H1 (cell line): ENCODE results near the gene GEN1. TPM values are rescaled to one million over a fixed set of nuclear protein-coding genes. Genes with fewer than 3 reads are reported as not detected.

Source experiments
- JUND ChIP-seq: IDR thresholded peaks from 2 replicates; pipeline ENCODE4 v1.6.1; 2011; ENCODE audit warnings: mild to moderate bottlenecking, improper control_type of control experiment, low read length
- RNF2 ChIP-seq: fragments of 200-900, 300-1000 bp; sonication (generic); IDR thresholded peaks from 2 replicates; pipeline ENCODE4 v1.7.1; 2016; ENCODE audit warnings: borderline replicate concordance, low read depth, mild to moderate bottlenecking, antibody characterized with exemption, low read length; ENCODE audit not compliant: poor library complexity, severe bottlenecking; ENCODE audit errors: missing control alignments
- SIN3A ChIP-seq, 2 experiments: IDR thresholded peaks in 1 of 2; conservative IDR thresholded peaks in 1 of 2; 2 replicates each; pipeline ENCODE4 v1.6.1; 2011 to 2012; ENCODE audit warnings: low read length in 2 of 2, improper control_type of control experiment in 1 of 2, low read depth in 1 of 2, mild to moderate bottlenecking in 1 of 2
- polyA plus RNA-seq, 7 experiments: library from polyadenylated mRNA; depleted of rRNA in 3 of 7; stranded (reverse) in 5 of 7; unstranded in 2 of 7; fragments of >200 nt in 5 of 7; fragments of 200-250 nt in 2 of 7; gene quantifications; 1 replicate in 5 of 7; 2 replicates in 1 of 7; 4 replicates in 1 of 7; pipeline versions ENCODE4 v1.2.1 to v1.2.3, GENCODE V29; 2011 to 2013; ENCODE audit warnings: missing spikeins in 2 of 7, mixed read lengths in 2 of 7
- total RNA-seq: library from RNA; stranded (reverse); fragmentation: NEBNext Ultra II Directional; extraction: Animal tissue kit (Norgen Biotek cat#: 25700); gene quantifications from 2 replicates; pipeline ENCODE4 v1.2.1, GENCODE V29; 2021

Gene GEN1
- total and polyA plus RNA-seq, 2 of the 8 experiments (the other 6 are each of a cell fraction or from before 2014, with no cell fraction given) = 6.9 to 19.2 TPM

GRCh38 chr2:17813742-17814473 lies 60.0 kb downstream of the GEN1 start (continued):
- TF ChIP-seq SIN3A (conservative IDR thresholded peaks at IDR 0.05 in 1 of 2, IDR thresholded peaks at IDR 0.05 in 1 of 2; ENCODE audit: low read depth in 1 of 2, low read length in 2 of 2) = no peak
- TF ChIP-seq RNF2 = no peak
- TF ChIP-seq JUND = no peak
